Panc1 (cell line): ENCODE measurements around the gene PJA1. TPM values are rescaled to one million over a fixed set of nuclear protein-coding genes. Genes with fewer than 3 reads are reported as not detected.

Experiments used
- ATAC-seq: fragments of 200-7000 bp; cut with Tn5 transposase; 2 replicates; pipeline ENCODE4 v1.9.1; 2020; ENCODE audit warnings: mild to moderate bottlenecking, moderate library complexity
- BruUV-seq: library from RNA; stranded (reverse); fragments of 400-500 nt; replicated peaks from 2 replicates; lab custom pipeline; 2021; lab: Mats Ljungman, UMichigan
- CTCF ChIA-PET: fragments of 300-600 bp; sonication (Branson Sonifier 250); formaldehyde crosslinking; loops from one replicate; lab custom pipeline; 2022; ENCODE audit warnings: antibody characterized with exemption; lab: Charles Lee
- POLR2A ChIA-PET: fragments of 300-600 bp; sonication (Branson Sonifier 250); formaldehyde crosslinking; loops from one replicate; lab custom pipeline; 2022; ENCODE audit warnings: antibody characterized with exemption; lab: Charles Lee
- DNase-seq: peaks from one replicate; pipeline ENCODE4 v3.0.0-alpha.2; 2010; ENCODE audit warnings: low read depth, low spot score
- H3K27ac ChIP-seq: 2 replicates; pipeline ENCODE4 v1.5.1; 2011; ENCODE audit warnings: mild to moderate bottlenecking, low read length, inconsistent platforms
- H3K27me3 ChIP-seq: fragments of 200-500 bp; sonication (Bioruptor generic); 2 replicates; pipeline ENCODE4 v1.6.0; 2014; ENCODE audit warnings: low read length, inconsistent platforms; ENCODE audit not compliant: control insufficient read depth, insufficient read depth
- H3K36me3 ChIP-seq: fragments of 200-500 bp; sonication (Bioruptor generic); 2 replicates; pipeline ENCODE4 v1.5.1; 2014; ENCODE audit warnings: inconsistent platforms, mild to moderate bottlenecking, low read length, moderate library complexity; ENCODE audit not compliant: control insufficient read depth, insufficient read depth
- H3K4me1 ChIP-seq: 2 replicates; pipeline ENCODE4 v1.5.1; 2011; ENCODE audit warnings: inconsistent platforms, mild to moderate bottlenecking, low read length, moderate library complexity; ENCODE audit not compliant: control insufficient read depth, insufficient read depth
- H3K4me3 ChIP-seq, 2 experiments: 2 replicates each; pipeline ENCODE4 v1.5.1; 2011 to 2012; ENCODE audit warnings: low read depth in 2 of 2, low read length in 2 of 2, mild to moderate bottlenecking in 2 of 2, inconsistent platforms in 1 of 2, moderate library complexity in 1 of 2
- H3K9me3 ChIP-seq: fragments of 200-500 bp; sonication (Bioruptor generic); 2 replicates; pipeline ENCODE4 v1.5.1; 2014; ENCODE audit warnings: low read depth, mild to moderate bottlenecking, inconsistent platforms, low read length, moderate library complexity; ENCODE audit not compliant: control insufficient read depth, insufficient read depth
- CTCF ChIP-seq: fragments of 450-650 bp; IDR thresholded peaks from 2 replicates; pipeline ENCODE4 v1.5.1; 2017; ENCODE audit warnings: mild to moderate bottlenecking
- POLR2AphosphoS5 ChIP-seq: IDR thresholded peaks from 2 replicates; pipeline ENCODE4 v1.6.1; 2012; ENCODE audit warnings: mild to moderate bottlenecking, low read depth, low read length, moderate library complexity
- REST ChIP-seq, 2 experiments: IDR thresholded peaks; 2 replicates each; pipeline ENCODE4 v1.6.1; 2011 to 2012; ENCODE audit warnings: low read depth in 2 of 2, control low read depth in 1 of 2, low read length in 1 of 2, mild to moderate bottlenecking in 1 of 2, moderate library complexity in 1 of 2; ENCODE audit not compliant: insufficient read depth in 1 of 2
- SIN3A ChIP-seq: IDR thresholded peaks from 2 replicates; pipeline ENCODE4 v1.6.1; 2012; ENCODE audit warnings: low read depth, mild to moderate bottlenecking, low read length, moderate library complexity, borderline replicate concordance; ENCODE audit not compliant: insufficient read depth
- TCF7L2 ChIP-seq: IDR thresholded peaks from 2 replicates; pipeline ENCODE4 v1.6.1; 2011; ENCODE audit warnings: mild to moderate bottlenecking, low read depth, low read length, inconsistent platforms
- in situ Hi-C: cut with HindIII; loops from 2 replicates; pipeline ENCODE4 v1.10.0; 2016; ENCODE audit warnings: low sequenced_read_pairs, low pct_unique_long_range_greater_than_20kb
- intact Hi-C: fragments of 100-400 bp; cut with micrococcal nuclease; formaldehyde crosslinking; loops from one replicate; pipeline ENCODE4 v1.10.0; 2022; ENCODE audit not compliant: unreplicated experiment
- total RNA-seq: library from RNA; stranded (reverse); gene quantifications from one replicate; pipeline ENCODE4 v1.2.1, GENCODE V29; 2021; ENCODE audit not compliant: unreplicated experiment

Gene PJA1
- total RNA-seq, 1 experiment from 2014 or later, result 11.8 TPM

- no peak for TF ChIP-seq POLR2AphosphoS5
- TF ChIP-seq CTCF, result no peak
- no peak for TF ChIP-seq TCF7L2
- no peak for TF ChIP-seq SIN3A
- no peak for TF ChIP-seq REST (IDR thresholded peaks at IDR 0.05; ENCODE audit: insufficient read depth in 1 of 2, low read depth in 2 of 2, low read length in 1 of 2)
- CTCF ChIA-PET, result interaction anchor here (1.2 kb wide), 1 partner anchor 61 kb away, joined by 3 read pairs; no protein-coding TSS in a partner anchor
- no peaks in the 10 kb centered on the region for H3K4me1 ChIP-seq
- H3K4me3 ChIP-seq, result no peak overlapping the region
- no TSS peak for BruUV-seq
- no peak overlapping the region for H3K27ac ChIP-seq
- H3K36me3 ChIP-seq, result no peaks in the 10 kb centered on the region
- POLR2A ChIA-PET, result no interaction called here
- in situ Hi-C loops, result no loop called here
- intact Hi-C loops, result no loop called here
- no peak for ATAC-seq
- H3K27me3 ChIP-seq, result no peaks in the 10 kb centered on the region
- H3K9me3 ChIP-seq, result no peaks in the 10 kb centered on the region
- no peak for DNase-seq
These were observed 8.6 kb downstream of the PJA1 start for GRCh38 chrX:69156638-69157037.

- ChIA-PET CTCF (no interaction called here), POLR2A (no interaction called here)
- H3K27me3 ChIP-seq, result no peaks in the 10 kb centered on the region
- in situ Hi-C loops (no loop called here), intact Hi-C loops (no loop called here)
- TF ChIP-seq TCF7L2 (no peak), REST (IDR thresholded peaks at IDR 0.05; ENCODE audit: insufficient read depth in 1 of 2, low read depth in 2 of 2, low read length in 1 of 2) (no peak), SIN3A (no peak), POLR2AphosphoS5 (no peak), CTCF (no peak)
- H3K27ac ChIP-seq, result no peak overlapping the region
- no peaks in the 10 kb centered on the region for H3K36me3 ChIP-seq
- BruUV-seq, result no TSS peak
- no peak overlapping the region for H3K4me3 ChIP-seq
- H3K4me1 ChIP-seq, result no peaks in the 10 kb centered on the region
- DNase-seq (no peak), ATAC-seq (no peak)
- H3K9me3 ChIP-seq, result no peaks in the 10 kb centered on the region
These were observed 9.3 kb downstream of the PJA1 start for GRCh38 chrX:69155786-69156520.
